GM21576 (cell line): ENCODE data around the gene NDUFAF8.

Experiments used
- ATAC-seq: cut with Tn5 transposase; IDR thresholded peaks from one replicate; pipeline ENCODE4 v1.9.1; 2021; ENCODE audit warnings: mild to moderate bottlenecking, moderate library complexity; ENCODE audit not compliant: unreplicated experiment

Gene NDUFAF8

DNA sequence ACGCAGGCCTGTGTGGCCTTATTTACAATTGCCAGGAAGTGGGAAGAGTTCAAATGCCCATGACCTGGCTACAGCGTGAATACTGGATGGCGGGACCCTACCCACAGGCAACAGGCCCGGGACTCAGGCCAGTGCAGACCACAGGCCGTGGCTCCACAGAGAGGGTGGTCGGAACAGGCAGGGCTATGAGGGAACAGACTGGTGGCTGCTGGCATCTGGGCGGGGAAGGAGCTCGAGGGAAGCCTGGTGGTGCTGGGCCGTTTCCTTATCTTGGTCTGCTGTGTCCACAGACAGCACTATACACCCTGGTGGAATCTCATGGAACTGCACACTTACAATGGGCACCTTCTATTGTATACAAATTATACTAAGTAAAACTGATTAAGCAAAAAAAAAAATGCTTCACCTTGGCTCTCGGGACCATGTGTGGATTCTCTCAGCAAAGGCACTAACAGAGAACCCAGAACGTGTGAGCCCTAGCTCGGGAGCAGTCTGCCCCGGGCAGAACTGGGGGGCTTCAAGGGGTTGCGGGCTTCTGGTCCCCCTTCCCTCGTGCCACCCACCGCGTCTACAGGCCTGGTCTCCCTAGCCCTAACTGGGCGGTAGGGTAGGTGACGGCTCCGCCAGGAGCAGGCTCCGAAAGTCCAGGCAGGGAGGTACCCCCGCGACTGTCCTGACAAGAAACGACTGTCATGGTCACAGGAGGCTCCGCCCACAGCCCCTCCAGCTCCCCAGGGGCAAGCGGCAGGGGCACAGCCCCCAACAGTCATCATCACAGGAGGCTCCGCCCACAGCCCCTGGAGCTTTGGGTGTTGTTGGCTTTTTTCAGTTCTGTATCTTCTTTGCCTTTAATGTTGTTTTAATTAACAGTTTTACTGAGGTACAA, 38.2 kb upstream of the NDUFAF8 start:
- ATAC-seq, result no peak

DNA sequence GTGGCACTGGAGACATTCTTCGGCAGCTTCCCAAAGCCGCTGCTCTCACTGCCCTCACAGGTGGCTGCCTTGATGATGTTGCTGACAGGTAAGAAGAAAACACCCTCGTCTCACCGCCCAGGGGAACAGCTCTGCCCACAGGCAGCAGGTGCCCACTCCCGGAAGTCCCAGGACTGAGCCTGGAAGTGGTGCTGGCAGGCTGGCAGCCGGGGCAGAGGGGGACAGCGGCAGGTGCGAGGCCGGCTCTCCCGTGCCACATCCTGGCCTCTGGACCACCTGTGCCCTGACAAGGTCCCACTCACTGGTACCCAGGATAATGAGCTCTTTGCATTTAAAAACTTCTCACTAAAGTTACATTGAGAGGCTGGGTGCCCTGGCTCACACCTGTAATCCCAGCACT, 36.8 kb upstream of the NDUFAF8 start:
- ATAC-seq, result no peak

DNA sequence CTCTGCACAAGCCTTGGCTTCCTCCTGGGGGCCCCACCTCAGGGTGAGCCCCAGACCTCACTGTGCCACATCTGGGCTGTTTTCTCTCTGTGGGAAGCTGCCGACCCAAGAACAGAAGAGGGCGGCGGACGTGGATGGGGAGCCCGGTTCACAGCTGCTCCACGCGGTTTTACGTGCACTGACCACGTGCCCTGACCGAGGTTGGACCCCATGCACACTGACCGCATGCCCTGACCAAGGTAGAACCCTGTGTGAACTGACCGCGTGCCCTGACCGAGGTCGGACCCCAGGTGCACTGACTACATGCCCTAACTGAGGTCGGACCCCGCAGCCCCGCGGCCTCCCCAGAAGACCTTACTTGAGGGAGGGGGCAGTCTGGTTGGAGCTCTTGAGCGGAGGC, 36.0 kb upstream of the NDUFAF8 start:
- ATAC-seq, result no peak

DNA sequence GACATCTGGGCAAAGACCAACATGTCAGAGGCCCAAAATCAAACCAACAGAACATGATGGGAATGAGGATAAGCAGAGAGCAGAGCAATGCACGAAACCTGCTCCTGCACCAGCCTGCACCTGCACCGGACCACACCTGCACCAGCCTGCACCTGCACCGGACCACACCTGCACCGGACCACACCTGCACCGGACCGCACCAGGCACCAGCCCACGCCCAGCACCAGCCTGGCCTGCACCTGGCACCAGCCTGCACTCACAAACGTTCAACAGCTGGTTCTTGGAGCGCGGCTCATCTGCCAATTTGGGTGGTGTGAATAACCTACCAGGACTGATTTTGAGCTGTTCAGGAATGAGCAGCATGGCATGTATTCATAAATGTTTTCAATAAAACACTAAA, 34.5 kb upstream of the NDUFAF8 start:
- no peak for ATAC-seq

DNA sequence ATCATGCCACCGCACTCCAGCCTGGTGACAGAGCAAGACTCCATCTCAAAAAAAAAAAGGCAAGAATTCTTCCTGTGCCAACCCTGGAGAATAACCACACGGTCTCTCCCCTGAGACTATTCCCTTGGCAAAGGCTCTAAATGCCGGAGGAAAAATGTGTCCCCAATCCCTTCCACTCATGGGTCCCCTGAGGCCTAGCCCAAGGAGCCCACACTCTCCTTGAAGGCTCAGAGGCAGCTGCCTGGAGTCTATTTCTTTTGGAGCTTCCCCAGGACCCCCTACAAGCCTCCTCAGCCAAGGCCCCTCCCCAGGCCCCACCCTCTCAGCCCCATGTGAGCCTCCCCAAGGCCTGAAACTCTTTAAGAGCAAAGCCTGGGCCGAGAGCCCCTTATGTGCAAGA, 33.0 kb upstream of the NDUFAF8 start:
- ATAC-seq, result no peak

DNA sequence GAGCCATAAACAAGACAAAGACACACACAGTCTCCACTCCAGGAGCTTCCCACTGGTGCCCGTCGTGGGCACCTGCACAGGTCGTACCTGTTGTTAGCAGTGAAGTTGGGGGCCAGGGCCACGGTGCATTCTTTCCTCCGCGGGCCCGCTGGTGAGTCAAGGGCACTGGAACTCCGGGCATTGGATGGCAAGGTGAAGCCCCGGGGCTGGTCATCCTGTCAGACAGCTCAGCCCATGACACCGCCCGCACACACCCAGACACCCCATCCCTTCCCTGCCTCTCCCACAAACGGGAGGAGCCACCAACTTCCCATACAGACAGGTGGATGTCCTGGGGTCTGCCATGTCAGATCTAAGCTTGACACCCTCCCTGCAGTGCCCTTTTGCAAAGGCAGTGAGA, 32.5 kb upstream of the NDUFAF8 start:
- ATAC-seq, result no peak

DNA sequence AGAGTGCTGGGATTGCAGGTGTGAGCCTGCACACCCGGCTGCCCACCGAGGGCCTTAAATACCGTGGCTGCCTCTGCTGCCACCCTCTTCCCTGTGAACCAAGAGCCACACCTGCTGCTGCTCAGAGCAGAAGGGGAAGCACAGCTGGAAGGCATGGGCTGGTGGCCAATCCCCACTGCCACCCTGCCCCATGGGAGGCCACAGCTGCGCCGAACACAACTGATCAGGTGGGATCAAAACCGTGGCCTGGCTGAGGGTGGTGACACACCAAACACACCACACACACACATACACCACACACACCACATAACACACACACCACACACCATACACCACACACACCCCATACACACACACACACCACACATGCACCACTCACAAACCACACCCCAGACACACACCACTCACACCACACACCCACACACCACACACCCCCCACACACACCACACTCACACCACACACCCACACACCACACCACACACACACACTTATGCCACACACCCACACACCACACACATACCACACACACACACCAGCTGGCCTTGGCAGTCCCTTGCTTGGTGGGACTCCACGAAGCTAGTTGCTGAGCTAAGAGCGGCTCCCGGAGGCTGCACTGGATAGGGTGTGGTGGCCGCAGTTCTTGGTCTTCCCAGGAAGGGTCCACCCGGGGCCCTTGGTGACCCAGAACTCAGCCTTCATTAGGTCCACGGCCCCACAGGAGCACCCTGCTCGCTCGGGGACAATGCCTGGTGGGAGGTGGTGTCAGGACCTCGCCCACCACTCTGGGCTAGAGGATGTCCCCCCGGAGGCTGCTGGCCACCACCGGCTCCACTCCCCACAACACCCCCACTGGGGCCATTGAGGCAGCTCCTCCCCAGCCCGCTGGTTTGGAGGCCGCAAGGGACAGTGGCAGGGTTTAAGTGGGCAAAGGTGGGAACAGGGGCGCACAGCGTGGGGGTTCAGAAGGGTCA, 31.2 kb upstream of the NDUFAF8 start:
- ATAC-seq, result no peak

DNA sequence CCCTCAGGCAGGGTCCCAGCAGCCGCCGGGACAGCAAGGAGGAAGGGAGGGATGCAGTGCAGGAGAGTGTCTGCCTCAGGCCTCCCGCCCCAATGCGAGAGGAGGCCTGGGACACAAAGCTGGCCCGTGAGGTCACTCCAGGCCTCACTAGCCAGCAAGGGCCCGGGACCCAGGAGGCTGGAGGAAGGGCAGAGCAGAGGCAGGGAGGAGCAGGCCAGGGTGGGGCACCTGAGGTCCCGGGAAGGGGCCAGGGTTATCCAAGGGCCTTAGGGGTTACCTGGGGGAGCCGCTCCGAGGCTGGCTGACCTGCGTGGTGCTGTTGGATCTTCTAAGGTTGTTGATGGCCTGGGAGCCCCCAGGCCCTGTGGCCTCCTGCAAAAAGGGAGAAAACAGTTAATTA, 30.5 kb upstream of the NDUFAF8 start:
- no peak for ATAC-seq

DNA sequence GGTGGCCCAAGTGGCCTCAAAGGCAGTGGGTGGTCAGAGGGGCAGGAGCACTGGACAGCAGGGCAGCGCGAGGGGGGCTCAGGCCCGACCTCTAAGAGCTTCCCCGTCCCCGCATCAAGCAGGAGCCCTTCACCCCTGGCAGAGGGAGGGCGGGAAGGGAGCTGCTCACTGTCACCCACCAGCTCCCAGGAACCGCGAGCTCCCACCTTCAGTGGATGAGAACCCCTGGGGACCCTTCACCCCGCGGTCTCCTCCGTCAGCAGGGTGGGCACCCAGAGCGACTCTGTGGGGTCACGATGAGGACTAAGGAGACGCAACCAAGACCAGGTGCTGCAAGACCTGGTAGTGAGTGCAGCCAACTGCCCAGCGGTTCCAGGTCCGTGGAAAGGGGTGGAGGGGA, 30.0 kb upstream of the NDUFAF8 start:
- no peak for ATAC-seq

DNA sequence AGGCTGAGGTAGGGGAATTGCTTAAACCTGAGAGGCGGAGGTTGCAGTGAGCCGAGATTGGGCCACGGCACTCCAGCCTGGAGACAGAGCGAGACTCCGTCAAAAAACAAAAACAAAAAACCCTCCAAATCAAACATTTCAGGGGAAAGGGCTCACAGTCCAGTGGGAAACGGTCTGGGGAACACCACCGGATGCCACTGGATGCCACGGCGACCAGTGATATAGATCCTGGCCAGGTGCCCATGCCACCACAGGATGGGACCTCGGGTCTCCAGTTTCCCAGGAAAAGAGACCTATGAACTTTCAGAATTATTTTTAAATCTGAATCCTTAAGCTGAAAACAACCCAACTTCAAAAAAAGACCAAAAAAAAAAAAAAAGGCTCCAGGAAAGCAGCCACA, 28.7 kb upstream of the NDUFAF8 start:
- ATAC-seq, result no peak

DNA sequence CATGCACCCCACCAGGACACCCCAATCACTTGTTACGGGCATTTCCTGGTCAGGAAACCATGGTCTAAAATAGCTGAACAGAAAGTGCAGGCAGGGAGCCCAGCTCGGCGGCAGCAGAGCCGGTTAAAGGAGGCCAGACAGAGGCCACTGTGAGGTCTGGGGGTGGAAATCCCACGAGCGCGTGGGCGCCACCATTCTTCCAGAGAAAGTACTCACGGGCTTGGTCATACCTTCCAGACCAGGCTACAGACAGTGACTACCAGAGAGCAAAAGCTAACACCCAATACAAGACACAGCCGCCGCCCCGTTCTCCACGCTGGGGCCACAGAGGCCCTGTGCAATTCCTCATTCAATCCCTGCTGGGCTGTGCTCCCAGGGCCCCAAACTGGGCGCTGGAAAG, 28.2 kb upstream of the NDUFAF8 start:
- ATAC-seq, result no peak

DNA sequence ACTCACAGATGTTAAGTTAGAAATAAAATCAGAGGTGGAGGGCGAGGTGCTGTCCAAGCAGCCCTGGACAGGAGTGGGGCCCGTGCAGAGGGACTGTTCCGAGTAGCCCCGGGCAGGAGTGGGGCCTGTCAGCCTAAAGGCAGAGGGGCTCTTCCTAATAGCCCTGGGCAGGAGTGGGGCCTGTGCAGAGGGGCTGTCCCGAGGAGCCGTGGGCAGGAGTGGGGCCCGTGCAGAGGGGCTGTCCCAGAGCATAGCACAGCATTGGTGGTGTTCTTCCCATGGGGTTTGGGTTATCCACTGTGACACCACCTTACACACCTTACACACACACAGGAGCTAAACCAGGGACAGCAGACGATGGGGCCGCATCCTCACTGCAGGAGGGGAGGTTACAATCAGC, 26.8 kb upstream of the NDUFAF8 start:
- no peak for ATAC-seq

DNA sequence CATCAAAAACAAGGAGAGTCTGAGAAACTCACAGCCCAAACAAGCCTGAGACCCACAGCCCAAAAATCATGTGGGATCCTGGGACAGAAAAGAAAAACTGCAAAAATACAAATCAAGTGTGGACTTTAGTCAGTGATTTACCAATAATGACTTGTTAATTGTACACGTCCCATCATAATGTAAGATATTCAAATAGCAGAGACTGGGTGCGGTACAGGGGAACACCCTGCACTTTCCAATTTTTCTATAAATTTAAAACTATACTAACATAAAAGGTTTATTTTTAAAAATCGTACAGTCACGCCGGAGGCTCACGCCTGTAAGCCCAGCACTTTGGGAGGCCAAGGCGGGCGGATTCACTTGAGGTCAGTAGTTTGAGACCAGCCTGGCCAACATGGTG, 25.1 kb upstream of the NDUFAF8 start:
- ATAC-seq, result no peak

DNA sequence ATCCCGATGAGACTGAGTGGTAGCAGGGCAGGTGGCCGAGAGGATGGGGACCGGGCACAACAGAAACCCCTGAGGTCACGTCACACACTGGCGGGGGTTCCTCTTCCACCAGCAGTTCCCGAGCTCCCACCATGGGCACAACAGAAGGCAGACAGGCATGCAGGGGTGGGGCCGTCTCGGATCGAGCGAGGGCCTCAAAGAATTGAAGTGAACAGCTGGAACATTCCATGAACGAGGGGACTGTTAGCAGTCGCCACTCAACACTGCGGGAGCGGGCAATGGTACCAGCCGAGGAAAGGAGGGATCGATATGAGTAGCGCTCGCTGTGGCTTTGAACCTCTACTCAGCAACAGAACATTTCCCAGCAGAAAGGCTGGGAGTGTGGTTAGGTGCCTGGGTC, 21.6 kb upstream of the NDUFAF8 start:
- ATAC-seq, result no peak

DNA sequence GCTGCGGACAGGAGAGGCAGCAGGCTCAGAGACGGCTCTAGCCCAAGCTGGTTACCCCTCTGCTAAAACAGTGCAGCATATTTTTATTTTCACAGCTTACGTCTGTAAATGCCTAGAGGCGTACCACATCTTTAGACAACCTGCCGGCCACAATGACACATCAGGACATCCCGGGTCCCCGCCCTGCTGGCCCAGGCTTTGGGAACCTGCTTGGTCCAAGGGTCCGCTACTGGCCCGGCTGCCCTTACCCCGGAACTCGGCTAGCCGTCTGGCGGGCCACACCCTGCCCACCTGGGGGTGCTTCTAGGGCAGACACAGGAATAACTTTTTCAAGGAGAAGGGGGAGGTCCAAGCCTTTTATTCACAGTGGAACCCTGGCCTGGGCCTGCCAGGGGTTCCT, 20.7 kb upstream of the NDUFAF8 start:
- ATAC-seq, result no peak

DNA sequence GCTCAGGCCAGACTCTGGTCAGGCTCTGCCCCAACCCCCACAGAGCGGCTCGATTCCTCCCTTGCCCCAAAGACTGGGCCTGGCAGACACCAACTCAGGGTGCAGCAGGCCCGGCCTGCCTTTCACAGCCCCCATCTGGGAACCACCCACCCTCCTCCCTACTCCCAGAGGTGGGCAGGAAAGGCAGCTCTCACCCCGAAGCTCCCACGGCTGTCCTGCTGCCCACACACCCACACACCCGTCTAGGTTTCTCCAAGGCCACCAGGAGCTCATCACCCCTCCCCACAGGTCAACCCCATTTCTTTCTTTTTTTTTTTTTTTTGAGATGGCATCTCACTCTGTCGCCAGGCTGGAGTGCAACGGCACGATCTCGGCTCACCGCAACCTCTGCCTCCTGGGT, 20.1 kb upstream of the NDUFAF8 start:
- no peak for ATAC-seq

DNA sequence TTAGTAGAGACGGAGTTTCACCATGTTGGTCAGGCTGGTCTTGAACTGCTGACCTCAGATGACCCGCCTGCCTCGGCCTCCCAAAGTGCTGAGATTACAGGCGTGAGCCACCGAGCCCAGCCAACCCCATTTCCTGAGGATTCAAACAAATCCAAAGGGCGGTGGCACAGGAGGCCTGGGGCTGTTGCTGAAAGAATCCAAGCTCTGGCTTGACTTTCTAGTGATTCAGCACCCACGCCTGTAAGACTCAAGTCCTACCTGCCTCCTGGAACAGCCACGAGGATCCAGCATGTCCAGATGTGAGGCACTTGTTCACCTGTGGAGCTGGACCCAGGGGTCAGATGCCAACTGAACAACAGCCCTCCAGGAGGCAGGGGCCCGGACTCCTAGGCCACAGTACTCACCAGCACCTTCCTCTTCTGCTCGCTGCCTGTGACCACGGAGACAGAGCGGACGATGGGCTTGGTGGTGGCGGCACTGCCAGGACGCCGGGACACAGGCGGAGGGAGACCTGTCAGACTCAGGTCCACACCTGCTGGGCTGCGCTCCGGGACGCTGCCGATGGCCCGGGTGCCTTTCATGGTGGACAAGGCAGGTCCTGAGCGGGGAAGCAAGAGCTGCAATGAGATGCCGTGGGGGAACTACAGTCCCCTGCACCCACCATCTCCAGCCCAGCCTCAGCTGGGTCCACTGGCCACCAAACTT, 19.5 kb upstream of the NDUFAF8 start:
- no peak for ATAC-seq

DNA sequence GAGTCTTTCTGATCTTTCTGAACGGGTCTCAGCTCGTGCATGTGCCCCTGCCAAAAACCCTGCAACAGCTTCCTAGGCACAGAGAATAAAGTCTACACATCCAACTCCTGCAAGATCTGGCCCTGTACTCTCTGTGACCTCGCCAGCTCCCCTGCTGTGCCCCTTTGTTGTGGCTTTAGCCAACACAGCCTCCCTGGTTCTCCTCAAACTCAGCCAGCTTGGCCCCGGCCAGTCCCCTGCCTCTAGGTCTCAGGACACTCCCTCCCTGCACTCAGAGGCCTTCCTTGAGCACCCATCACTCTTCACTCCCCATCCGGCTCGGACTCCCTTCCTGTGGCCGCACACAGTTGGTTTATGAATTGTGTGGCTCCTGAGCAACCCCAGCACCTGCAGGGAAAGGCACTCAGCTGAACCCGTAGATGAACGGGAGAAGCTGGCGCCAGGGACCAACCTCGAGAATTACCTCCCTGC, 17.7 kb upstream of the NDUFAF8 start:
- ATAC-seq, result no peak

DNA sequence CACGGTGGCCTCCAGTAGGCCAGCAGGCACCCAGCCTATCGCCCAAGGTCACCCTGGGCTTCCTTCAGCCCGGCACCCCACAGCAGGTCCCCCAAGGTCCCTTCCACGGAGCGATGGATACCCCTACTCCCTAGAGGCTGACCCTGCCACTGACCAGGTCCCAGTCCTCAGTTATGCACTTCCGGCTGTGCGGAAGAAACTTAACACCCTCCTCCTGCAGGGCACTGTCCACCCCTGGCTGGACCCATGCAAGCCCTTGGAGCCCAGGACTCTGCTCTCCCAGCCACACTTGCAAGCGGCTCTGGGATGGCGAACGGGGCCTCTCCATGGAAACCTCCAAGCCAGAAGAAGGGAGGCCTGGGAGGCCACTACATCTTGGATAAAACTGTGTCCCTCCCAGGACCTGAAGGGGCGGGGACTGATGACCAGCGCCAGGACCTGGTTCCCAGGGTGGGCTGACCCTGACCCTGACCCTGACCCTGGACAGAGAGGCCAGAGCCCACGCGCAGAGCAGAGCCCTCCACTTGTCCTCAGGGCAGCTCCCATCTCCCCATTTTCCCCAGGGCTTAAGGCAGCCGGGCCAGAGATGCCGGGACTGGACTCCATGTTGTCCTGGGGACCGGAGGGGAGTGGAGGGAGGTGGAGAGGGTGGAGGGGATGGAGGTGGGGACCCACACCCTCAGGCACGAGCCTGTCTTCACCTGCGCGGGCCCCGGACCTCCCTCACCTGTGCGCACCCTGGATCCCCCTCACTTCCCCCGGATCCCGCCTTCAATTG, 17.1 kb upstream of the NDUFAF8 start:
- no peak for ATAC-seq

DNA sequence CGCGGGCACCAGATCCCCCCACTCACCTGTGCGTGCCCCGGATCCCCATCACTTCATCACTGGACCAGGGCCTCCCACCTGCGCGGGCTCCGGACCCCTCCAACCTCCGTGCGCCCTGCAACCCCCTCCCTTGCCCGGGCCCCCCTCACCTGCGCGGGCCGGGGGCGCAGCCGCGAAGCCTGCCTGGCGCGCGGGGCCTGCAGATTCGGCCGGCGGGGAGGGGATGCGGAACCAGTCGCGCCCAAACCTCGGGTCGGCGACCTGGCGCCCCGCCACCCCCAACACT, 16.6 kb upstream of the NDUFAF8 start:
- no peak for ATAC-seq
